Loucy (cell line): ENCODE measurements around the gene SLC39A10.

Experiments
- H2AFZ ChIP-seq: fragments of 200-600 bp; sonication (generic); 2 replicates; pipeline ENCODE4 v1.6.0; 2016; ENCODE audit warnings: antibody characterized with exemption, mild to moderate bottlenecking, low read length, moderate library complexity
- H3F3A ChIP-seq: fragments of 200-600 bp; 2 replicates; pipeline ENCODE4 v1.6.0; 2016; ENCODE audit warnings: antibody characterized with exemption, low read depth, mild to moderate bottlenecking
- H3K27me3 ChIP-seq: fragments of 200-600 bp; sonication (generic); 2 replicates; pipeline ENCODE4 v1.6.1; 2014; ENCODE audit warnings: low read length, mild to moderate bottlenecking; ENCODE audit not compliant: insufficient read depth, poor library complexity, severe bottlenecking
- H3K36me3 ChIP-seq: fragments of 200-600 bp; sonication (generic); 2 replicates; pipeline ENCODE4 v1.6.1; 2016; ENCODE audit warnings: low read length; ENCODE audit not compliant: insufficient read depth
- H3K4me1 ChIP-seq: fragments of 200-600 bp; sonication (generic); 2 replicates; pipeline ENCODE4 v1.5.1; 2014; ENCODE audit warnings: low read length, mild to moderate bottlenecking; ENCODE audit not compliant: insufficient read depth, poor library complexity, severe bottlenecking
- H3K4me2 ChIP-seq: fragments of 200-600 bp; sonication (generic); 2 replicates; pipeline ENCODE4 v1.6.0; 2014; ENCODE audit warnings: antibody characterized with exemption, low read length, low read depth, mild to moderate bottlenecking; ENCODE audit not compliant: poor library complexity, severe bottlenecking
- H3K4me3 ChIP-seq: fragments of 200-600 bp; sonication (generic); 2 replicates; pipeline ENCODE4 v1.5.1; 2014; ENCODE audit warnings: low read length, mild to moderate bottlenecking, mixed read lengths; ENCODE audit not compliant: poor library complexity, severe bottlenecking
- H3K79me2 ChIP-seq: fragments of 200-600 bp; sonication (generic); 2 replicates; pipeline ENCODE4 v1.6.1; 2014; ENCODE audit warnings: low read length; ENCODE audit not compliant: insufficient read depth
- H3K9ac ChIP-seq: fragments of 200-600 bp; sonication (generic); 2 replicates; pipeline ENCODE4 v1.6.0; 2014; ENCODE audit warnings: mild to moderate bottlenecking, low read depth, low read length, moderate library complexity; ENCODE audit not compliant: poor library complexity, severe bottlenecking
- H3K9me2 ChIP-seq: fragments of 200-600 bp; sonication (generic); replicated peaks from 2 replicates; pipeline ENCODE4 v1.6.1; 2016; ENCODE audit warnings: low read depth, low read length, mixed read lengths
- H3K9me3 ChIP-seq: fragments of 200-600 bp; sonication (generic); 2 replicates; pipeline ENCODE4 v1.6.1; 2014; ENCODE audit warnings: mild to moderate bottlenecking, antibody characterized with exemption, low read length, low read depth; ENCODE audit not compliant: insufficient read depth
- H4K20me1 ChIP-seq: fragments of 200-600 bp; sonication (generic); 2 replicates; pipeline ENCODE4 v1.6.0; 2014; ENCODE audit warnings: antibody characterized with exemption, low read length, mild to moderate bottlenecking; ENCODE audit not compliant: insufficient read depth, poor library complexity, severe bottlenecking
- EZH2phosphoT487 ChIP-seq: fragments of 200-600 bp; IDR thresholded peaks from 2 replicates; pipeline ENCODE4 v1.6.1; 2018; ENCODE audit warnings: antibody characterized with exemption, mild to moderate bottlenecking, moderate library complexity, borderline replicate concordance
- TF ChIP-seq, protein P1 (sequence below): fragments of 200-600 bp; sonication (generic); conservative IDR thresholded peaks from 2 replicates; pipeline ENCODE4 v1.5.1; 2014; ENCODE audit warnings: mild to moderate bottlenecking, antibody characterized with exemption, low read length

SLC39A10 gene

DNA sequence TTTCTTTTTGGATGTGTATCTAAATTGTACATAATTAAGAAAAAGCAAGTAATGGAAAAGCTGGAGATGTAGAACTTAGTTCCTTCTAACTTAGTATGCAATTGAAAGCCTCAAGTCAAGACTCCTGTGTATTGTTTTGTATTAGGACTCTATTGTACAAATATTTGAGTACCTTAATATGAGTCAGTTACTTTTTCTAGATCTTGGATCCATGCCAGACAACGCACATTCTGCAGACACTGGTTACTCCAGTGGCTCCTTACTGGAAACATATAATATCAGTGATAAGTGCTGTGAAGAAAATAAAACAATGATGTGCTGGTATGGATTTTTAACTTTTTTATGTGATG lies 1.5 kb downstream of the SLC39A10 start:
- Histone ChIP-seq H2AFZ (no peak overlapping the region), H3K4me1 (peaks cover 31% of the 10 kb centered on the region), H3K27me3 (no peaks in the 10 kb centered on the region), H3K9me2 (no peaks in the 10 kb centered on the region), H3K36me3 (no peaks in the 10 kb centered on the region), H3K4me2 (peak overlapping the region; percentile 86), H3K9me3 (no peaks in the 10 kb centered on the region), H3K9ac (peak overlapping the region; percentile 99), H4K20me1 (peaks cover 12% of the 10 kb centered on the region), H3K4me3 (peak overlapping the region; percentile 77), H3F3A (0 out of 2 replicates have a peak, but pooled peaks cover 3% of the 10 kb centered on the region), H3K79me2 (peaks cover 60% of the 10 kb centered on the region)
- TF ChIP-seq EZH2phosphoT487: no peak
- TF ChIP-seq, protein P1, sequence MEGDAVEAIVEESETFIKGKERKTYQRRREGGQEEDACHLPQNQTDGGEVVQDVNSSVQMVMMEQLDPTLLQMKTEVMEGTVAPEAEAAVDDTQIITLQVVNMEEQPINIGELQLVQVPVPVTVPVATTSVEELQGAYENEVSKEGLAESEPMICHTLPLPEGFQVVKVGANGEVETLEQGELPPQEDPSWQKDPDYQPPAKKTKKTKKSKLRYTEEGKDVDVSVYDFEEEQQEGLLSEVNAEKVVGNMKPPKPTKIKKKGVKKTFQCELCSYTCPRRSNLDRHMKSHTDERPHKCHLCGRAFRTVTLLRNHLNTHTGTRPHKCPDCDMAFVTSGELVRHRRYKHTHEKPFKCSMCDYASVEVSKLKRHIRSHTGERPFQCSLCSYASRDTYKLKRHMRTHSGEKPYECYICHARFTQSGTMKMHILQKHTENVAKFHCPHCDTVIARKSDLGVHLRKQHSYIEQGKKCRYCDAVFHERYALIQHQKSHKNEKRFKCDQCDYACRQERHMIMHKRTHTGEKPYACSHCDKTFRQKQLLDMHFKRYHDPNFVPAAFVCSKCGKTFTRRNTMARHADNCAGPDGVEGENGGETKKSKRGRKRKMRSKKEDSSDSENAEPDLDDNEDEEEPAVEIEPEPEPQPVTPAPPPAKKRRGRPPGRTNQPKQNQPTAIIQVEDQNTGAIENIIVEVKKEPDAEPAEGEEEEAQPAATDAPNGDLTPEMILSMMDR: no peak

GRCh38 chr2:195659114-195659513 lies 2.1 kb downstream of the SLC39A10 start:
- peak overlapping the region; percentile 77 for H3K4me3 ChIP-seq
- peaks cover 12% of the 10 kb centered on the region for H4K20me1 ChIP-seq
- H3K4me1 ChIP-seq: peaks cover 31% of the 10 kb centered on the region
- no peaks in the 10 kb centered on the region for H3K9me2 ChIP-seq
- H3K9ac ChIP-seq: peak overlapping the region; percentile 99
- H3F3A ChIP-seq: 0 out of 2 replicates have a peak, but pooled peaks cover 3% of the 10 kb centered on the region
- H3K27me3 ChIP-seq: no peaks in the 10 kb centered on the region
- no peaks in the 10 kb centered on the region for H3K9me3 ChIP-seq
- H3K79me2 ChIP-seq: peaks cover 60% of the 10 kb centered on the region
- TF ChIP-seq, protein P1: no peak
- no peak for TF ChIP-seq EZH2phosphoT487
- no peak overlapping the region for H2AFZ ChIP-seq
- peak overlapping the region; percentile 86 for H3K4me2 ChIP-seq
- no peaks in the 10 kb centered on the region for H3K36me3 ChIP-seq

DNA sequence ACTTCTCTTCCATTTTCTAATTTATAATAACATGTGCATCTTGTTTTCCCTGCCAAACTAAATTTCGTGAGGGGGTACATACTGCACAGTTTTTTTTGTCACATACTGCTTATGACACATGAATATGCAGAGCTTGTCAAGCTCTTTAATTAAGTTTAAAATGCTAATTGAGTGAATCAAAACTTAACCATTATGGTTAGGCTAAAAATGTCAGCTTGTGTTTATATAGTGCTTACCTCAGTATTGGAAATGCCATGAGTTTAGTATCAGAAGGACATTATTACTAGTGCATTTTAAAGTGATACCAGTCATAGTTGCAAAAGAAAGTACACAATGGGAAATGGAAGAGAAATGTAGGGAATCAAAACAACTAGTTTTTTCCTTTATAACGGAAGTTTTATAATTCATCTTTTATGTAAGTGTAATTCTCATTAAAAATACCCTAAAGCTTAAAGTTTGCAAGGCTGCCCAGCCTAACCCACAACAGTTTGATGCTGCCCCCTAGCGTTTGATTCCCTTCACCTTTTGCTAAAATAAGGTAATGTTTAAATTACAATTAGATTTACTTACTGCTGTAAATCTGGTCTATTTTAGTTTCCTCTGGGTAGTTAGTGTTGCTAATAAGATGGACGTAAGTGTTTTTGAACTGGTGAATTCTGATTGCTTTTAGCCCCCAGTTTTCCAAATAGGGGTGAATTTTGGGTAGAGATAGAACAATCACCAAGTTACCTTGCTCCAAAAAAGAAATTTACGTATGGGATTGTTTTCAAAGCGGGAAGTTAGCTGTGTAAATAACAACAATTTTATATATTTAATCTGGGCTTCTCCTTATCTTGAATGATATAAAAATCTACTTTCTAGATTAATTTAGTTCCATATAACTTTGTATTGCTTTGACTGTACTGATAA lies 3.2 kb downstream of the SLC39A10 start:
- Histone ChIP-seq H4K20me1 (peaks cover 12% of the 10 kb centered on the region), H3K79me2 (peaks cover 66% of the 10 kb centered on the region), H3K4me3 (peak overlapping the region; percentile 77), H3K4me1 (peaks cover 31% of the 10 kb centered on the region), H3K36me3 (no peaks in the 10 kb centered on the region), H3K9me2 (no peaks in the 10 kb centered on the region), H3K9ac (peak overlapping the region; percentile 99), H3K9me3 (no peaks in the 10 kb centered on the region), H3F3A (0 out of 2 replicates have a peak, but pooled peaks cover 3% of the 10 kb centered on the region), H2AFZ (no peak overlapping the region), H3K27me3 (no peaks in the 10 kb centered on the region), H3K4me2 (peak overlapping the region; percentile 86)
- TF ChIP-seq EZH2phosphoT487: no peak
- TF ChIP-seq, protein P1: peak; percentile 96
